Measurements from ENCODE around the gene PLOD3. TPM values are rescaled to one million over a fixed set of nuclear protein-coding genes. Genes with fewer than 3 reads are reported as not detected.
"Not testable (repeated sequence)": the region's sequence is repeated elsewhere in the genome, so short reads cannot be mapped to it uniquely, and the experiment has no call there.

The PLOD3 gene
- polyA plus RNA-seq, 1 donor (not counting 4 experiments of a cell fraction or from before 2014, with no cell fraction given) = 31.6 TPM

GRCh38 chr7:101258243-101258731 is 40.9 kb upstream of the PLOD3 start:
- Histone ChIP-seq H3K9me1 (ENCODE audit: control insufficient read depth, extremely low read depth, insufficient read depth, low read length) (no peaks in the 10 kb centered on the region), H3K36me3 (ENCODE audit: control insufficient read depth in 2 of 2, extremely low read depth in 1 of 2, insufficient read depth in 2 of 2, low read length in 2 of 2) (no peaks in the 10 kb centered on the region), H3K4me1 (ENCODE audit: control insufficient read depth, extremely low read depth, insufficient read depth, low read length) (no peaks in the 10 kb centered on the region), H3K79me2 (ENCODE audit: control insufficient read depth, insufficient read depth, low read length) (no peaks in the 10 kb centered on the region), H3K9ac (ENCODE audit: control insufficient read depth, extremely low read depth, insufficient read depth, low read length) (no peak overlapping the region), H3K27me3 (ENCODE audit: control insufficient read depth, extremely low read depth, insufficient read depth, low read length) (no peaks in the 10 kb centered on the region), H3K4me3 (ENCODE audit: control insufficient read depth in 2 of 3, extremely low read depth in 1 of 3, insufficient read depth in 2 of 3, low read depth in 1 of 3, low read length in 3 of 3) (no peak overlapping the region), H3K9me3 (ENCODE audit: control insufficient read depth, low read depth, low read length) (no peaks in the 10 kb centered on the region), H3K27ac (ENCODE audit: control insufficient read depth, insufficient read depth, low read length) (no peak overlapping the region), H4K20me1 (ENCODE audit: control insufficient read depth, extremely low read depth, insufficient read depth, low read length) (no peaks in the 10 kb centered on the region), H2AFZ (ENCODE audit: control insufficient read depth, low read length) (no peak overlapping the region), H3K4me2 (ENCODE audit: control insufficient read depth, extremely low read depth, insufficient read depth, low read depth, low read length) (no peak overlapping the region)
- TF ChIP-seq EZH2 (IDR thresholded peaks at IDR 0.05; ENCODE audit: low read length) (no peak), CTCF (optimal IDR thresholded peaks at IDR 0.05 in 1 of 3, IDR thresholded peaks at IDR 0.05 in 1 of 3, conservative IDR thresholded peaks at IDR 0.05 in 1 of 3; ENCODE audit: extremely low read depth in 1 of 3, insufficient read depth in 2 of 3, low read length in 3 of 3) (no peak)
- FAIRE-seq (no peak), DNase-seq (ENCODE audit: low read depth, low spot score) (no peak)
- dilution Hi-C loops (cut with MboI; ENCODE audit: extremely low pct_ligation_motif_present, low sequenced_read_pairs) = no loop called here

GRCh38 chr7:101255796-101256195 is 38.4 kb upstream of the PLOD3 start:
- Histone ChIP-seq H4K20me1 (ENCODE audit: control insufficient read depth, extremely low read depth, insufficient read depth, low read length) (no peaks in the 10 kb centered on the region), H3K9ac (ENCODE audit: control insufficient read depth, extremely low read depth, insufficient read depth, low read length) (no peak overlapping the region), H2AFZ (ENCODE audit: control insufficient read depth, low read length) (no peak overlapping the region), H3K9me1 (ENCODE audit: control insufficient read depth, extremely low read depth, insufficient read depth, low read length) (no peaks in the 10 kb centered on the region), H3K4me2 (ENCODE audit: control insufficient read depth, extremely low read depth, insufficient read depth, low read depth, low read length) (no peak overlapping the region), H3K27ac (ENCODE audit: control insufficient read depth, insufficient read depth, low read length) (no peak overlapping the region), H3K4me3 (ENCODE audit: control insufficient read depth in 2 of 3, extremely low read depth in 1 of 3, insufficient read depth in 2 of 3, low read depth in 1 of 3, low read length in 3 of 3) (no peak overlapping the region), H3K36me3 (ENCODE audit: control insufficient read depth in 2 of 2, extremely low read depth in 1 of 2, insufficient read depth in 2 of 2, low read length in 2 of 2) (no peaks in the 10 kb centered on the region), H3K9me3 (ENCODE audit: control insufficient read depth, low read depth, low read length) (no peaks in the 10 kb centered on the region), H3K4me1 (ENCODE audit: control insufficient read depth, extremely low read depth, insufficient read depth, low read length) (peaks cover 5% of the 10 kb centered on the region), H3K27me3 (ENCODE audit: control insufficient read depth, extremely low read depth, insufficient read depth, low read length) (no peaks in the 10 kb centered on the region), H3K79me2 (ENCODE audit: control insufficient read depth, insufficient read depth, low read length) (peaks cover 13% of the 10 kb centered on the region)
- no peak for FAIRE-seq
- dilution Hi-C loops (cut with MboI; ENCODE audit: extremely low pct_ligation_motif_present, low sequenced_read_pairs) = no loop called here
- no peak for TF ChIP-seq EZH2 (IDR thresholded peaks at IDR 0.05; ENCODE audit: low read length)
- no peak for TF ChIP-seq CTCF (optimal IDR thresholded peaks at IDR 0.05 in 1 of 3, IDR thresholded peaks at IDR 0.05 in 1 of 3, conservative IDR thresholded peaks at IDR 0.05 in 1 of 3; ENCODE audit: extremely low read depth in 1 of 3, insufficient read depth in 2 of 3, low read length in 3 of 3)
- no peak for DNase-seq (ENCODE audit: low read depth, low spot score)

GRCh38 chr7:101253199-101253598 is 35.8 kb upstream of the PLOD3 start:
- H2AFZ ChIP-seq (ENCODE audit: control insufficient read depth, low read length); H3K9ac ChIP-seq (ENCODE audit: control insufficient read depth, extremely low read depth, insufficient read depth, low read length); H3K9me1 ChIP-seq (ENCODE audit: control insufficient read depth, extremely low read depth, insufficient read depth, low read length); H3K36me3 ChIP-seq (ENCODE audit: control insufficient read depth in 2 of 2, extremely low read depth in 1 of 2, insufficient read depth in 2 of 2, low read length in 2 of 2); dilution Hi-C loops (cut with MboI; ENCODE audit: extremely low pct_ligation_motif_present, low sequenced_read_pairs); H3K4me1 ChIP-seq (ENCODE audit: control insufficient read depth, extremely low read depth, insufficient read depth, low read length); H3K4me3 ChIP-seq (ENCODE audit: control insufficient read depth in 2 of 3, extremely low read depth in 1 of 3, insufficient read depth in 2 of 3, low read depth in 1 of 3, low read length in 3 of 3); H3K27me3 ChIP-seq (ENCODE audit: control insufficient read depth, extremely low read depth, insufficient read depth, low read length); FAIRE-seq; H3K9me3 ChIP-seq (ENCODE audit: control insufficient read depth, low read depth, low read length); H4K20me1 ChIP-seq (ENCODE audit: control insufficient read depth, extremely low read depth, insufficient read depth, low read length); H3K4me2 ChIP-seq (ENCODE audit: control insufficient read depth, extremely low read depth, insufficient read depth, low read depth, low read length); DNase-seq (ENCODE audit: low read depth, low spot score); H3K27ac ChIP-seq (ENCODE audit: control insufficient read depth, insufficient read depth, low read length): not testable (repeated sequence)
- peaks cover 36% of the 10 kb centered on the region for H3K79me2 ChIP-seq (ENCODE audit: control insufficient read depth, insufficient read depth, low read length)

Data from keratinocyte (primary cell).